GM23338 (cell line): ENCODE results near the gene ITPR2. TPM values are rescaled to one million over a fixed set of nuclear protein-coding genes. Genes with fewer than 3 reads are reported as not detected.

Experiments
- ATAC-seq: fragments of 200-7000 bp; cut with Tn5 transposase; 3 replicates; pipeline ENCODE4 v1.9.1; 2020
- DNase-seq: peaks from one replicate; pipeline ENCODE4 v3.0.0-alpha.2; 2015; ENCODE audit warnings: low spot score
- H2AFZ ChIP-seq: fragments of 200-600 bp; sonication (generic); 2 replicates; pipeline ENCODE4 v1.8.0; 2016; ENCODE audit warnings: antibody characterized with exemption, mild to moderate bottlenecking, moderate library complexity
- H3F3A ChIP-seq: fragments of 200-600 bp; sonication (generic); replicated peaks from 2 replicates; pipeline ENCODE4 v1.8.0; 2017; ENCODE audit warnings: antibody characterized with exemption, mixed run types, low read depth
- H3K27ac ChIP-seq: fragments of 200-600 bp; sonication (generic); 2 replicates; pipeline ENCODE4 v1.6.1; 2016; ENCODE audit warnings: low read depth
- H3K27me3 ChIP-seq: fragments of 200-600 bp; sonication (generic); 2 replicates; pipeline ENCODE4 v1.8.0; 2016; ENCODE audit warnings: mild to moderate bottlenecking, mixed run types, moderate library complexity; ENCODE audit not compliant: insufficient read depth
- H3K36me3 ChIP-seq: fragments of 200-600 bp; sonication (generic); 2 replicates; pipeline ENCODE4 v1.8.0; 2016; ENCODE audit warnings: mild to moderate bottlenecking; ENCODE audit not compliant: insufficient read depth
- H3K4me1 ChIP-seq: fragments of 200-600 bp; sonication (generic); 2 replicates; pipeline ENCODE4 v1.8.0; 2016; ENCODE audit warnings: mild to moderate bottlenecking, moderate library complexity; ENCODE audit not compliant: insufficient read depth
- H3K4me2 ChIP-seq: fragments of 200-600 bp; sonication (generic); 2 replicates; pipeline ENCODE4 v1.7.1; 2017; ENCODE audit warnings: mixed run types
- H3K4me3 ChIP-seq: fragments of 200-600 bp; sonication (generic); 2 replicates; pipeline ENCODE4 v1.6.1; 2016; ENCODE audit warnings: mixed run types
- H3K79me2 ChIP-seq: fragments of 200-600 bp; sonication (generic); replicated peaks from 2 replicates; pipeline ENCODE4 v1.8.0; 2017; ENCODE audit warnings: mild to moderate bottlenecking; ENCODE audit not compliant: insufficient read depth
- H3K9me2 ChIP-seq: fragments of 200-600 bp; sonication (generic); 2 replicates; pipeline ENCODE4 v1.8.0; 2017; ENCODE audit not compliant: insufficient read depth
- H4K20me1 ChIP-seq: fragments of 200-600 bp; sonication (generic); replicated peaks from 2 replicates; pipeline ENCODE4 v1.8.0; 2017; ENCODE audit warnings: mild to moderate bottlenecking; ENCODE audit not compliant: insufficient read depth
- H3K27ac Mint-ChIP-seq: 2 replicates; pipeline ENCODE4 v1.8.0; 2020; ENCODE audit warnings: inconsistent platforms, mild to moderate bottlenecking, moderate library complexity, mixed read lengths
- H3K27me3 Mint-ChIP-seq: 3 replicates; pipeline ENCODE4 v1.8.0; 2022; ENCODE audit warnings: low read depth, mild to moderate bottlenecking, moderate library complexity, mixed read lengths, inconsistent platforms; ENCODE audit not compliant: insufficient read depth, poor library complexity
- H3K36me3 Mint-ChIP-seq: 3 replicates; pipeline ENCODE4 v1.8.0; 2021; ENCODE audit warnings: low read depth, mild to moderate bottlenecking, inconsistent platforms, moderate library complexity, mixed read lengths
- H3K4me1 Mint-ChIP-seq: 3 replicates; pipeline ENCODE4 v1.8.0; 2020; ENCODE audit warnings: mild to moderate bottlenecking, inconsistent platforms, mixed read lengths
- H3K4me3 Mint-ChIP-seq: 3 replicates; pipeline ENCODE4 v1.8.0; 2021; ENCODE audit warnings: moderate library complexity, mild to moderate bottlenecking, inconsistent platforms, mixed read lengths
- H3K9me3 Mint-ChIP-seq: 3 replicates; pipeline ENCODE4 v1.8.0; 2020; ENCODE audit warnings: moderate library complexity, mild to moderate bottlenecking, inconsistent platforms, mixed read lengths
- CREB1 ChIP-seq: fragments of 250-450 bp; sonication (Bioruptor Pico); IDR thresholded peaks from 2 replicates; pipeline ENCODE4 v1.5.0; 2020; ENCODE audit warnings: low read depth, mild to moderate bottlenecking, moderate library complexity
- EZH2phosphoT487 ChIP-seq: fragments of 200-600 bp; sonication (generic); IDR thresholded peaks from one replicate; pipeline ENCODE4 v1.8.1; 2018; ENCODE audit warnings: antibody characterized with exemption; ENCODE audit not compliant: unreplicated experiment
- JUNB ChIP-seq: IDR thresholded peaks from one replicate; pipeline ENCODE4 v1.6.1; 2016; ENCODE audit warnings: antibody characterized with exemption; ENCODE audit not compliant: unreplicated experiment
- POLR2AphosphoS5 ChIP-seq: IDR thresholded peaks from 2 replicates; pipeline ENCODE4 v1.6.1; 2016; ENCODE audit warnings: antibody characterized with exemption, low read depth
- STAT1 ChIP-seq: IDR thresholded peaks from one replicate; pipeline ENCODE4 v1.6.1; 2016; ENCODE audit warnings: antibody characterized with exemption; ENCODE audit not compliant: unreplicated experiment
- ZNF331 ChIP-seq: fragments of 250-450 bp; sonication (Bioruptor Pico); IDR thresholded peaks from 2 replicates; pipeline ENCODE4 v1.5.0; 2020; ENCODE audit warnings: low read depth, mild to moderate bottlenecking, moderate library complexity
- polyA plus RNA-seq: library from polyadenylated mRNA; unstranded; fragments of >200 nt; fragmentation: Nextera tagmentation; extraction: Ambion mirVana; gene quantifications from 2 replicates; pipeline ENCODE4 v1.2.1, GENCODE V29; 2016
- total RNA-seq: library from RNA; depleted of rRNA; stranded (reverse); fragments of >200 nt; shearing (Covaris generic); gene quantifications from 2 replicates; pipeline ENCODE4 v1.2.3, GENCODE V29; 2014
- TF ChIP-seq, protein P1 (sequence below): fragments of 250-450 bp; sonication (Bioruptor Pico); IDR thresholded peaks from 2 replicates; pipeline ENCODE4 v1.5.0; 2020; ENCODE audit warnings: mild to moderate bottlenecking, moderate library complexity
- TF ChIP-seq, protein P2 (sequence below): IDR thresholded peaks from one replicate; pipeline ENCODE4 v1.6.1; 2018; ENCODE audit warnings: antibody characterized with exemption; ENCODE audit not compliant: unreplicated experiment
- TF ChIP-seq, protein P3 (sequence below): IDR thresholded peaks from 2 replicates; pipeline ENCODE4 v1.6.1; 2016; ENCODE audit warnings: antibody characterized with exemption

The ITPR2 gene
- total and polyA plus RNA-seq, 2 experiments from 2014 or later: 44.5 to 65.2 TPM

- TF ChIP-seq, protein P1, sequence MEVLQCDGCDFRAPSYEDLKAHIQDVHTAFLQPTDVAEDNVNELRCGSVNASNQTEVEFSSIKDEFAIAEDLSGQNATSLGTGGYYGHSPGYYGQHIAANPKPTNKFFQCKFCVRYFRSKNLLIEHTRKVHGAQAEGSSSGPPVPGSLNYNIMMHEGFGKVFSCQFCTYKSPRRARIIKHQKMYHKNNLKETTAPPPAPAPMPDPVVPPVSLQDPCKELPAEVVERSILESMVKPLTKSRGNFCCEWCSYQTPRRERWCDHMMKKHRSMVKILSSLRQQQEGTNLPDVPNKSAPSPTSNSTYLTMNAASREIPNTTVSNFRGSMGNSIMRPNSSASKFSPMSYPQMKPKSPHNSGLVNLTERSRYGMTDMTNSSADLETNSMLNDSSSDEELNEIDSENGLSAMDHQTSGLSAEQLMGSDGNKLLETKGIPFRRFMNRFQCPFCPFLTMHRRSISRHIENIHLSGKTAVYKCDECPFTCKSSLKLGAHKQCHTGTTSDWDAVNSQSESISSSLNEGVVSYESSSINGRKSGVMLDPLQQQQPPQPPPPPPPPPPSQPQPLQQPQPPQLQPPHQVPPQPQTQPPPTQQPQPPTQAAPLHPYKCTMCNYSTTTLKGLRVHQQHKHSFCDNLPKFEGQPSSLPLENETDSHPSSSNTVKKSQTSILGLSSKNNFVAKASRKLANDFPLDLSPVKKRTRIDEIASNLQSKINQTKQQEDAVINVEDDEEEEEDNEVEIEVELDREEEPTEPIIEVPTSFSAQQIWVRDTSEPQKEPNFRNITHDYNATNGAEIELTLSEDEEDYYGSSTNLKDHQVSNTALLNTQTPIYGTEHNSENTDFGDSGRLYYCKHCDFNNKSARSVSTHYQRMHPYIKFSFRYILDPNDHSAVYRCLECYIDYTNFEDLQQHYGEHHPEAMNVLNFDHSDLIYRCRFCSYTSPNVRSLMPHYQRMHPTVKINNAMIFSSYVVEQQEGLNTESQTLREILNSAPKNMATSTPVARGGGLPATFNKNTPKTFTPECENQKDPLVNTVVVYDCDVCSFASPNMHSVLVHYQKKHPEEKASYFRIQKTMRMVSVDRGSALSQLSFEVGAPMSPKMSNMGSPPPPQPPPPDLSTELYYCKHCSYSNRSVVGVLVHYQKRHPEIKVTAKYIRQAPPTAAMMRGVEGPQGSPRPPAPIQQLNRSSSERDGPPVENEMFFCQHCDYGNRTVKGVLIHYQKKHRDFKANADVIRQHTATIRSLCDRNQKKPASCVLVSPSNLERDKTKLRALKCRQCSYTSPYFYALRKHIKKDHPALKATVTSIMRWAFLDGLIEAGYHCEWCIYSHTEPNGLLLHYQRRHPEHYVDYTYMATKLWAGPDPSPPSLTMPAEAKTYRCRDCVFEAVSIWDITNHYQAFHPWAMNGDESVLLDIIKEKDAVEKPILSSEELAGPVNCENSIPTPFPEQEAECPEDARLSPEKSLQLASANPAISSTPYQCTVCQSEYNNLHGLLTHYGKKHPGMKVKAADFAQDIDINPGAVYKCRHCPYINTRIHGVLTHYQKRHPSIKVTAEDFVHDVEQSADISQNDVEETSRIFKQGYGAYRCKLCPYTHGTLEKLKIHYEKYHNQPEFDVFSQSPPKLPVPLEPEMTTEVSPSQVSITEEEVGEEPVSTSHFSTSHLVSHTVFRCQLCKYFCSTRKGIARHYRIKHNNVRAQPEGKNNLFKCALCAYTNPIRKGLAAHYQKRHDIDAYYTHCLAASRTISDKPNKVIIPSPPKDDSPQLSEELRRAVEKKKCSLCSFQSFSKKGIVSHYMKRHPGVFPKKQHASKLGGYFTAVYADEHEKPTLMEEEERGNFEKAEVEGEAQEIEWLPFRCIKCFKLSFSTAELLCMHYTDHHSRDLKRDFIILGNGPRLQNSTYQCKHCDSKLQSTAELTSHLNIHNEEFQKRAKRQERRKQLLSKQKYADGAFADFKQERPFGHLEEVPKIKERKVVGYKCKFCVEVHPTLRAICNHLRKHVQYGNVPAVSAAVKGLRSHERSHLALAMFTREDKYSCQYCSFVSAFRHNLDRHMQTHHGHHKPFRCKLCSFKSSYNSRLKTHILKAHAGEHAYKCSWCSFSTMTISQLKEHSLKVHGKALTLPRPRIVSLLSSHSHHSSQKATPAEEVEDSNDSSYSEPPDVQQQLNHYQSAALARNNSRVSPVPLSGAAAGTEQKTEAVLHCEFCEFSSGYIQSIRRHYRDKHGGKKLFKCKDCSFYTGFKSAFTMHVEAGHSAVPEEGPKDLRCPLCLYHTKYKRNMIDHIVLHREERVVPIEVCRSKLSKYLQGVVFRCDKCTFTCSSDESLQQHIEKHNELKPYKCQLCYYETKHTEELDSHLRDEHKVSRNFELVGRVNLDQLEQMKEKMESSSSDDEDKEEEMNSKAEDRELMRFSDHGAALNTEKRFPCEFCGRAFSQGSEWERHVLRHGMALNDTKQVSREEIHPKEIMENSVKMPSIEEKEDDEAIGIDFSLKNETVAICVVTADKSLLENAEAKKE (CRISPR knock-in tag): no peak
- TF ChIP-seq JUNB (no peak), CREB1 (CRISPR knock-in tag) (no peak), POLR2AphosphoS5 (no peak)
Observed at GRCh38 chr12:26748741-26749431, 84.1 kb downstream of the ITPR2 start (continued).

GRCh38 chr12:26748412-26748740, 84.6 kb downstream of the ITPR2 start:
- no peak overlapping the region for H3K27ac Mint-ChIP-seq
- Histone ChIP-seq H2AFZ (no peak overlapping the region), H3K36me3 (no peaks in the 10 kb centered on the region), H3K27me3 (no peaks in the 10 kb centered on the region), H4K20me1 (no peaks in the 10 kb centered on the region), H3K9me2 (0 out of 2 replicates have a peak, but pooled peaks cover 6% of the 10 kb centered on the region), H3K79me2 (peaks cover 38% of the 10 kb centered on the region), H3K4me3 (no peak overlapping the region), H3K4me2 (no peak overlapping the region), H3K27ac (no peak overlapping the region), H3F3A (no peaks in the 10 kb centered on the region), H3K4me1 (peaks cover 28% of the 10 kb centered on the region)
- peaks cover 16% of the 10 kb centered on the region for H3K36me3 Mint-ChIP-seq
- H3K4me3 Mint-ChIP-seq: no peak overlapping the region
- peaks cover 28% of the 10 kb centered on the region for H3K4me1 Mint-ChIP-seq
- H3K27me3 Mint-ChIP-seq: peaks cover 4% of the 10 kb centered on the region
- TF ChIP-seq ZNF331 (CRISPR knock-in tag) (no peak), STAT1 (no peak), POLR2AphosphoS5 (no peak), EZH2phosphoT487 (no peak)
- TF ChIP-seq, protein P2, sequence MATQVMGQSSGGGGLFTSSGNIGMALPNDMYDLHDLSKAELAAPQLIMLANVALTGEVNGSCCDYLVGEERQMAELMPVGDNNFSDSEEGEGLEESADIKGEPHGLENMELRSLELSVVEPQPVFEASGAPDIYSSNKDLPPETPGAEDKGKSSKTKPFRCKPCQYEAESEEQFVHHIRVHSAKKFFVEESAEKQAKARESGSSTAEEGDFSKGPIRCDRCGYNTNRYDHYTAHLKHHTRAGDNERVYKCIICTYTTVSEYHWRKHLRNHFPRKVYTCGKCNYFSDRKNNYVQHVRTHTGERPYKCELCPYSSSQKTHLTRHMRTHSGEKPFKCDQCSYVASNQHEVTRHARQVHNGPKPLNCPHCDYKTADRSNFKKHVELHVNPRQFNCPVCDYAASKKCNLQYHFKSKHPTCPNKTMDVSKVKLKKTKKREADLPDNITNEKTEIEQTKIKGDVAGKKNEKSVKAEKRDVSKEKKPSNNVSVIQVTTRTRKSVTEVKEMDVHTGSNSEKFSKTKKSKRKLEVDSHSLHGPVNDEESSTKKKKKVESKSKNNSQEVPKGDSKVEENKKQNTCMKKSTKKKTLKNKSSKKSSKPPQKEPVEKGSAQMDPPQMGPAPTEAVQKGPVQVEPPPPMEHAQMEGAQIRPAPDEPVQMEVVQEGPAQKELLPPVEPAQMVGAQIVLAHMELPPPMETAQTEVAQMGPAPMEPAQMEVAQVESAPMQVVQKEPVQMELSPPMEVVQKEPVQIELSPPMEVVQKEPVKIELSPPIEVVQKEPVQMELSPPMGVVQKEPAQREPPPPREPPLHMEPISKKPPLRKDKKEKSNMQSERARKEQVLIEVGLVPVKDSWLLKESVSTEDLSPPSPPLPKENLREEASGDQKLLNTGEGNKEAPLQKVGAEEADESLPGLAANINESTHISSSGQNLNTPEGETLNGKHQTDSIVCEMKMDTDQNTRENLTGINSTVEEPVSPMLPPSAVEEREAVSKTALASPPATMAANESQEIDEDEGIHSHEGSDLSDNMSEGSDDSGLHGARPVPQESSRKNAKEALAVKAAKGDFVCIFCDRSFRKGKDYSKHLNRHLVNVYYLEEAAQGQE: no peak
- TF ChIP-seq, protein P3, sequence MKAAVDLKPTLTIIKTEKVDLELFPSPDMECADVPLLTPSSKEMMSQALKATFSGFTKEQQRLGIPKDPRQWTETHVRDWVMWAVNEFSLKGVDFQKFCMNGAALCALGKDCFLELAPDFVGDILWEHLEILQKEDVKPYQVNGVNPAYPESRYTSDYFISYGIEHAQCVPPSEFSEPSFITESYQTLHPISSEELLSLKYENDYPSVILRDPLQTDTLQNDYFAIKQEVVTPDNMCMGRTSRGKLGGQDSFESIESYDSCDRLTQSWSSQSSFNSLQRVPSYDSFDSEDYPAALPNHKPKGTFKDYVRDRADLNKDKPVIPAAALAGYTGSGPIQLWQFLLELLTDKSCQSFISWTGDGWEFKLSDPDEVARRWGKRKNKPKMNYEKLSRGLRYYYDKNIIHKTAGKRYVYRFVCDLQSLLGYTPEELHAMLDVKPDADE: no peak
- H3K9me3 Mint-ChIP-seq: no peaks in the 10 kb centered on the region
- DNase-seq (no peak), ATAC-seq (no peak)
